Measurements from ENCODE around the gene SLC10A2.
"Not testable (repeated sequence)": the region's sequence is repeated elsewhere in the genome, so short reads cannot be mapped to it uniquely, and the experiment has no call there.

SLC10A2 gene

GRCh38 chr13:103066079-103066780 lies at the start of gene SLC10A2:
SLC10A2 (minus strand) TSS chr13:103066417; CDS start chr13:103066249, 168 bp downstream.
- DNase-seq: no peak

GRCh38 chr13:103107580-103107979 lies 41.4 kb upstream of the SLC10A2 start:
- no peak for DNase-seq

- DNase-seq: no peak
Observed at GRCh38 chr13:103104340-103104739, 38.1 kb upstream of the SLC10A2 start.

GRCh38 chr13:103103456-103103855 lies 37.2 kb upstream of the SLC10A2 start:
- DNase-seq: peak; percentile 32

- DNase-seq: peak; percentile 3
Observed at GRCh38 chr13:103102482-103102881, 36.3 kb upstream of the SLC10A2 start.

- DNase-seq: no peak
Observed at GRCh38 chr13:103101901-103102300, 35.7 kb upstream of the SLC10A2 start.

- no peak for DNase-seq
Observed at GRCh38 chr13:103101500-103101899, 35.3 kb upstream of the SLC10A2 start.

GRCh38 chr13:103100830-103101229 lies 34.6 kb upstream of the SLC10A2 start:
- peak; percentile 23 for DNase-seq

GRCh38 chr13:103099722-103100293 lies 33.6 kb upstream of the SLC10A2 start:
- DNase-seq: peak; percentile 7

- no peak for DNase-seq
Observed at GRCh38 chr13:103098535-103098934, 32.3 kb upstream of the SLC10A2 start.

GRCh38 chr13:103097366-103097928 lies 31.2 kb upstream of the SLC10A2 start:
- DNase-seq: no peak

- DNase-seq: not testable (repeated sequence)
Observed at GRCh38 chr13:103093649-103094048, 27.4 kb upstream of the SLC10A2 start.

GRCh38 chr13:103087275-103087674 lies 21.1 kb upstream of the SLC10A2 start:
- no peak for DNase-seq

- no peak for DNase-seq
Observed at GRCh38 chr13:103081435-103081834, 15.2 kb upstream of the SLC10A2 start.

- no peak for DNase-seq
Observed at GRCh38 chr13:103078158-103078557, 11.9 kb upstream of the SLC10A2 start.

GRCh38 chr13:103068836-103069235 lies 2.6 kb upstream of the SLC10A2 start:
- DNase-seq: no peak

- no peak for DNase-seq
Observed at GRCh38 chr13:103067751-103068555, 1.7 kb upstream of the SLC10A2 start.

GRCh38 chr13:103066781-103067345 lies 646 bp upstream of the SLC10A2 start:
- DNase-seq: no peak

GRCh38 chr13:103063376-103063775 lies 2.8 kb downstream of the SLC10A2 start:
- DNase-seq: no peak

- DNase-seq: no peak
Observed at GRCh38 chr13:103062079-103062478, 4.1 kb downstream of the SLC10A2 start.

- DNase-seq: no peak
Observed at GRCh38 chr13:103056008-103056407, 10.2 kb downstream of the SLC10A2 start.

GRCh38 chr13:103055166-103055565 lies 11.1 kb downstream of the SLC10A2 start:
- DNase-seq: no peak

GRCh38 chr13:103046676-103047075 lies 19.5 kb downstream of the SLC10A2 start:
- DNase-seq: no peak

Measured in fibroblast of skin of right quadriceps (primary cell).